Measurements from ENCODE around the gene KLHL29. TPM values are rescaled to one million over a fixed set of nuclear protein-coding genes. Genes with fewer than 3 reads are reported as not detected.

KLHL29 gene
- total RNA-seq, 1 donor from 2014 or later: 17.5 TPM

- peaks cover 6% of the 10 kb centered on the region for H3K36me3 Mint-ChIP-seq (ENCODE audit: low read depth, unreplicated experiment)
- H3K9me3 Mint-ChIP-seq (ENCODE audit: unreplicated experiment): no peaks in the 10 kb centered on the region
- no peak for DNase-seq (ENCODE audit: low spot score)
- no peak for TF ChIP-seq CTCF (IDR thresholded peaks at IDR 0.05; ENCODE audit: unreplicated experiment)
- H3K27ac Mint-ChIP-seq (ENCODE audit: unreplicated experiment): no peak overlapping the region
- H3K27me3 Mint-ChIP-seq (ENCODE audit: unreplicated experiment): peaks cover 3% of the 10 kb centered on the region
- H3K4me1 Mint-ChIP-seq (ENCODE audit: unreplicated experiment): peaks cover 5% of the 10 kb centered on the region
- H3K4me3 Mint-ChIP-seq (ENCODE audit: unreplicated experiment): no peak overlapping the region
These were observed 190.1 kb downstream of the KLHL29 start for GRCh38 chr2:23574919-23575654.

DNA sequence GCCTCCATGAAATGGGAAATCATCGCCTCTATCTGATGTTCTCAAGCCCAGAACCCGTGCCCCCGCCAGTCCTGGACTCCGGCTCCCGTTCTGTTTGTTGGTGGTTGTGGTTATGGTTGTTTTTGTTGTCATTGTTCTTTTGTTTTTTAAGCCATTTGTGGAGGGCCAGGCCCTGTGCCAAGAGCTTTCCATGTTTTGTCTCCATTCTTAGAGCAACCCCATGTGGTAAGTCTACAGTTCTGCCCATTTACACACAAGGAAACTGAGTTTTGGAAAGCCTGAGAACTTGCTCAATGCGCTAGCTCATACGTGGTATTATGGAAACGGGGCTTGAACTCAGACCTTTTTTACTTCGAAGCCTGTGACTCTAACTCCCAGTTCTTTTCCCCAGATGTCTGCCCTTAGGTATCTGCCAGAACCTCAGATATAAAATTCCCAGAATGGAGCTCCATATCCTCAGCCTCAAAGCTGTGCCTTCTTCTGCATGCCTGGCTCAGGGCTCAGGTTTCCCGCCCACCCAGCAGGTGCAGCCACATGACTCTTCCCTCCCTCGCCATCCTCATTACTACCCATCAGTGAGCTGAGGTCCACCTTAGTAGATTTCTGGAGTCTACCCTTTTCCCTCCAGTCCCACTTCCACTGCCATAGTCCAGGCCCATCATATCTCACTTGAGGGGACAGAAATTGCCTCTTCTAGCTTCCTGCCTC lies 194.1 kb downstream of the KLHL29 start:
- no peak for DNase-seq (ENCODE audit: low spot score)
- Mint-ChIP-seq H3K36me3 (ENCODE audit: low read depth, unreplicated experiment) (no peaks in the 10 kb centered on the region), H3K27me3 (ENCODE audit: unreplicated experiment) (peaks cover under 1% of the 10 kb centered on the region), H3K9me3 (ENCODE audit: unreplicated experiment) (no peaks in the 10 kb centered on the region), H3K4me3 (ENCODE audit: unreplicated experiment) (no peak overlapping the region), H3K4me1 (ENCODE audit: unreplicated experiment) (no peaks in the 10 kb centered on the region), H3K27ac (ENCODE audit: unreplicated experiment) (no peak overlapping the region)
- TF ChIP-seq CTCF (IDR thresholded peaks at IDR 0.05; ENCODE audit: unreplicated experiment): no peak

DNA sequence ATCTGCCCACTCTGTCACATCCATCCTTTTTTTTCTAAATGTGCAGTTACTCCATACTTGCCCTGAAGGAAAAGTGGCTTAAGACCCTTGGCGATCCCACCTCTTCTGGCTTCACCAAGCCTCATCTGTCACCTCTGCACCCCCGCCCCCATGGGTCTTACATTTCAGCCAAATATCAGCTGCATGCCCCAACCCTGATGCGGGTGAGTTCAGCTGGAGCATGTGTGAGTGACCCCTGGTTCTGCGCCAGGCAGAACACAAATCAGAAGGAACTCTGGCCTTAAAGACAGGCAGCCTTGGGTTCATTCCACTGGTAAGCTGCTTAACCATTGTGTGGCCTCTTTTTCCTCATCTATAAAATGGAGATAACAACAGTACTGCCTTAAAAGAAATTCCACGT lies 194.7 kb downstream of the KLHL29 start:
- no peak for TF ChIP-seq CTCF (IDR thresholded peaks at IDR 0.05; ENCODE audit: unreplicated experiment)
- H3K9me3 Mint-ChIP-seq (ENCODE audit: unreplicated experiment): no peaks in the 10 kb centered on the region

GRCh38 chr2:23583467-23583866 lies 198.5 kb downstream of the KLHL29 start:
- no peaks in the 10 kb centered on the region for H3K36me3 Mint-ChIP-seq (ENCODE audit: low read depth, unreplicated experiment)
- H3K4me1 Mint-ChIP-seq (ENCODE audit: unreplicated experiment): no peaks in the 10 kb centered on the region
- H3K4me3 Mint-ChIP-seq (ENCODE audit: unreplicated experiment): no peak overlapping the region
- TF ChIP-seq CTCF (IDR thresholded peaks at IDR 0.05; ENCODE audit: unreplicated experiment): no peak
- H3K27ac Mint-ChIP-seq (ENCODE audit: unreplicated experiment): no peak overlapping the region
- DNase-seq (ENCODE audit: low spot score): no peak
- no peaks in the 10 kb centered on the region for H3K27me3 Mint-ChIP-seq (ENCODE audit: unreplicated experiment)
- H3K9me3 Mint-ChIP-seq (ENCODE audit: unreplicated experiment): no peaks in the 10 kb centered on the region

More for the DNA sequence above, 194.7 kb downstream of the KLHL29 start:
- Mint-ChIP-seq H3K36me3 (ENCODE audit: low read depth, unreplicated experiment) (no peaks in the 10 kb centered on the region), H3K4me3 (ENCODE audit: unreplicated experiment) (no peak overlapping the region), H3K4me1 (ENCODE audit: unreplicated experiment) (no peaks in the 10 kb centered on the region), H3K27me3 (ENCODE audit: unreplicated experiment) (no peaks in the 10 kb centered on the region), H3K27ac (ENCODE audit: unreplicated experiment) (no peak overlapping the region)
- DNase-seq (ENCODE audit: low spot score): no peak

Data from endothelial cell (in vitro differentiated cells).